Stimulated activated CD4-positive, alpha-beta T cell treated with anti-CD3 and anti-CD28 coated beads, TNF-alpha, amount 100 ng/mL, for 1 hour (primary cell): Measurements from ENCODE around the gene AMIGO3.
"Not testable (repeated sequence)": the region's sequence is repeated elsewhere in the genome, so short reads cannot be mapped to it uniquely, and the experiment has no call there.

Experiments
- DNase-seq, 3 donors: peaks; one replicate each; pipeline ENCODE4 v3.0.0-alpha.2; 2020; ENCODE audit warnings: low read depth in 3 of 3, low spot score in 1 of 3

Gene AMIGO3, protein sequence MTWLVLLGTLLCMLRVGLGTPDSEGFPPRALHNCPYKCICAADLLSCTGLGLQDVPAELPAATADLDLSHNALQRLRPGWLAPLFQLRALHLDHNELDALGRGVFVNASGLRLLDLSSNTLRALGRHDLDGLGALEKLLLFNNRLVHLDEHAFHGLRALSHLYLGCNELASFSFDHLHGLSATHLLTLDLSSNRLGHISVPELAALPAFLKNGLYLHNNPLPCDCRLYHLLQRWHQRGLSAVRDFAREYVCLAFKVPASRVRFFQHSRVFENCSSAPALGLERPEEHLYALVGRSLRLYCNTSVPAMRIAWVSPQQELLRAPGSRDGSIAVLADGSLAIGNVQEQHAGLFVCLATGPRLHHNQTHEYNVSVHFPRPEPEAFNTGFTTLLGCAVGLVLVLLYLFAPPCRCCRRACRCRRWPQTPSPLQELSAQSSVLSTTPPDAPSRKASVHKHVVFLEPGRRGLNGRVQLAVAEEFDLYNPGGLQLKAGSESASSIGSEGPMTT

DNA sequence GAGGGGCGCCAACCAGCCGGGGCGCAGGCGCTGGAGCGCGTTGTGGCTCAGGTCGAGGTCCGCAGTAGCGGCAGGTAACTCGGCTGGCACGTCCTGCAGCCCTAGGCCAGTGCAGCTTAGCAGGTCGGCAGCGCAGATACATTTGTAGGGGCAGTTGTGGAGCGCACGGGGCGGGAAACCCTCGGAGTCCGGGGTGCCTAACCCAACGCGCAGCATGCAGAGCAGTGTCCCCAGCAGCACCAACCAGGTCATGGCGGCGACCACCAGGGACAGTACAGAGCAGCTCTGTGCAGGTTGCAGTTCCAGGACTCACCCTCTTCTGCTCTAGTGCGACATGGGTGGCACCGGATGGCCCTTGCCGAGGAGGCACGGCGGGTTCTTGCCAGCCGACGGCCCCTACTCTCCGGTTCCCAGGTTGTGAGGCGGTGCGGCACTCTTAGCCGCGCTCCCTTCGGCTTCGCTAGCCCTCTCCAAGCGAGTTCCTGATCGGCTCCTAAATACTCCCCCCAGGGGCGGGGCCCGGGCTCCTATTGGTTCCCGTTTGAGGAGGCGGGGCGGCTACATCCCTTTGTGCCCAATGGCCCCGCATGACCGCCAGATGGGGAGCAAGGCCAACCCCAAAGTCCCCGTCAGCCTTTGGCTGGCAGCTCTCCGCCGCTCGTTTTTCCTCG, at the start of gene AMIGO3:
AMIGO3 (minus strand) TSS at position 471 of the 671 bp plus-strand sequence; CDS start at position 252, 219 bp downstream.
- peak; percentile 65 to 86 (median 68) for DNase-seq

DNA sequence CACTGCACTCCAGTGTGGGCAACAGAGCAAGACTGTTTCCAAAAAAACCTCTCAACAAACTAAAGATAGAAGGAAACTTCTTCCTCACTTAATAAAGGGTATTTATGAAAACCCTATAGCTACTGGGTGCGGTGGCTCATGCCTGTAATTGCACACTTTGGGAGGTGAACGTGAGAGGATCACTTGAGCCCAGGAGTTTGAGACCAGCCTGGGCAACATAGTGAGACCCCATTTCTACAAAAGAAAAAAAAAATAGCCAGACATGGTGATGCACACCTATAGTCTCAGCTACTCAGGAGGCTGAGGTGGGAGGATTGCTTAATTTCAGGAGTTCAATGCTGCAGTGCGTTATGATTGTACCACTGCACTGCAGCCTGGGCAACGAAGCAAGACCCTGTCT, 44.5 kb upstream of the AMIGO3 start:
- DNase-seq = no peak

DNA sequence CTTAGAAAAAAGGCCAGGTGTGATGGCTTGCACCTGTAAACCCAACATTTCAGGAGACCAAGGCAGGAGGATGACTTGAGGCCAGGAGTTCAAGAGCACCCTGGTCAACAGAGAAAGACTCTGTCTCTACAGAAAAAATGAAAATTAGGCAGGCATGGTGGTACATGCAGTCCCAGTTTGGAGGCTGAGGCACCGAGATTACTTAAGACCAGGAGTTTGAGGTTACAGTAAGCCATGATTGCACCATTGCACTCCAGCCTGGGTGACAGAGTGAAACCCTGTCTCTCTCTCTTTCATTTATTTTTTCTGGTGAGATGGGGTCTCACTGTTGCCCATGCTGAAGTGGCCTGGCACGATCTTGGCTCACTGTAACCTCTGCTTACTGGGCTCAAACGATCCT, 42.2 kb upstream of the AMIGO3 start:
- DNase-seq = no peak

DNA sequence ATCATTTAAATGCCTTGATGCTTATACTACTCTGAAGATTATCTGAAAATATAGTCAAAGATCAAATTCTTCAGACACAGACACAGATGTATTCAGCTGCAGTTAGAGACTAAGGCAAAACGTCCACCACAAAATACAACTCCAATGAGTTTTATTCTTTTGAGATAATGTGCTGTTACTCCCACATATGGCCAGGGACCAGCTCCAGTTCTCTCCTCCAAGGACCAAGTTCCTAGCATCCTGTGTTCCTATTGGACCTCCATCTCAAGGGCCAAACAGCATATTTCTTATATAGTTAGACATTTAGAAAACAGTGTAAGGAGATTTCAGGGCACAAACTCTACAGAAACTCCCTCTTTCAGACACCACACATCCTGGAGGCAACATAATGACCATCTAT, 39.7 kb upstream of the AMIGO3 start:
- DNase-seq = no peak

DNA sequence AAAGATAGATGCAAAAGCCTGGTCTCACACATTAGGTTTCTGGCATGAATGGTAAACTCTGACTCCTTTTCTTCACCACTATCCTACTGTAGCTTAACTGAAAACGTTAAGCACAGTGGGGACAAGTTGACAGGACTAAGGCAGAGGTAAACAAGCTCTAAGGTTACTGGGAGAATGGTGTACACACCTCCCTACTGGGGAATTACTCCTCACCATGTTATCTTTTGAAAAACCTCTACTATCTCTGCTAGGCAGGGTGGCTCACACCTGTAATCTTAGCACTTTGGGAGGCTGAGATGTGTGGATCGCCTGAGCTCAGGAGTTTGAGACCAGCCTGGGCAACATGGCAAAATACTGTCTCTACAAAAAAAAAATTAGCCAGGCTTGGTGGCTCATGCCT, 37.7 kb upstream of the AMIGO3 start:
- no peak for DNase-seq

DNA sequence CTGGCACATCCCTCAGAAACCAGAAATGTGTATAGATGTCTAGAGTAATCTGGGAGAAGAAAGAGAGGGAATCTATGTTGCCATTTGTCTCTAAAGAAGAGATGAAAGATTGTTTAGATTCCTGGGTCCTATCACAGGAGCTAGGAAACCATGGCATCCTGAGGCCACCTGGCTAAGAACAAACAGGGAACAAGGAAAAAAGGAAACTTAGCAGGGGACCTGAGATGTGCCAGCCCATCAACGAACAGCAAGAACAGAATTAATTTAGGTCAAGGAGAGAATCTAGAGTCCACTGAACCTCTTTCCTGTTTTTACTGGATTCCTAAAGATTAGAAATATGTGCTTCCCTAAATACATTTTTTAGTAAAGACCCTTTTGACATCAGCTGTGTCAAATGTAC, 36.6 kb upstream of the AMIGO3 start:
- no peak for DNase-seq

DNA sequence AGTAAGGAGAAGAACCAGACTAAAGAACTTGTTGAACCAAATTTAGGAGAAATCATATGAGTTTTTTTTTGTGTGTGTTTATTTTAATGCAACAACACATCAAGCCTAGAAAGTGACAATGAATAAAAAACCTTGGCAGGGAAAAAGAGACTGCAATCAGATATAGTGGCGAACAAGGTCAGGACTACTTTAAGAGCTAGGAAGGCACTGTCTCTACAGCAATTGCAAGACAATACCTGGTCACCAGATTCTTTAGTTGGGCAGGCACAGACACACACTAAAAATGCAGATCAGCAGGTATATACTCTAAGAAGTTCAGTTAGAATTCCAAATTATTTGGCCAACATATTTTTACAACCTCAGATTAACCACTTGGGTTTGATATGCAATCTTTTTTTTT, 35.1 kb upstream of the AMIGO3 start:
- no peak for DNase-seq

DNA sequence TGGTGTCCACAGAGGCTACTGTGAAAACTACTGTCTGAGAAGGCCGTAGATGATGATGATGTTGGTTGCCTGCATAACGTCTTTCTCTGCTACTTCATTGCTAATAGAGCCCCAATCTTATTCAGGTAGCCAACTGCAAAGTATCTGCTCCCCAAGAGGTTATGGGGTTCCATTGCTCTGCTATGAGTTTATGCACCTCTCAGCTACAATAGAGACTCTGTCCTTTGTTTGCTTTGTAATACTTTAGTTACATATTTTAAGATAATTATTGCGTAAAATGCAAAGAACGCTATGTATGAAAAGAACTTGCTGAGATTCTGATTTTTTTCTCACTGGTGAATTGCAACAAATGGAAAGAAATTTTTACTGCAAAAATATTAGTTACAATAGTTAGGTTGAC, 32.0 kb upstream of the AMIGO3 start:
- no peak for DNase-seq

DNA sequence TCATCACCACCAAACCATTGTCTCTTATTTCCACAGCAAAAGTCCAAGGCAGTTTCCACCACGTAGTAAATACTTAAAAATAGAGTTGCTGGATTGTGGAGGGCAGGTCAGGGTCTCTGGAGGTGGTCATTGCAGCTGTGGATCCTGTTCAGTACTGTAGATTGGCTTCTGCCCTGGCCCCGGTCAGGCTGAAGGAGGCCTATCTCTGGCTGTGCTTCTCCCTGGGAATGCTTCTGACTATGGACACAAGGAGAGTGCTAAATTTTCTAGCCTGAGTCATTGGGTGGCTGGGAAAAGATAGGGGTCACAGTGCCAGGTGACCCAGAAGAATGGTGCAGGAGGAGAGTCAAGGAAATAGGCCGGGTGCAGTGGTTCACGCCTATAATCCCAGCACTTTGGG, 30.6 kb upstream of the AMIGO3 start:
- no peak for DNase-seq

DNA sequence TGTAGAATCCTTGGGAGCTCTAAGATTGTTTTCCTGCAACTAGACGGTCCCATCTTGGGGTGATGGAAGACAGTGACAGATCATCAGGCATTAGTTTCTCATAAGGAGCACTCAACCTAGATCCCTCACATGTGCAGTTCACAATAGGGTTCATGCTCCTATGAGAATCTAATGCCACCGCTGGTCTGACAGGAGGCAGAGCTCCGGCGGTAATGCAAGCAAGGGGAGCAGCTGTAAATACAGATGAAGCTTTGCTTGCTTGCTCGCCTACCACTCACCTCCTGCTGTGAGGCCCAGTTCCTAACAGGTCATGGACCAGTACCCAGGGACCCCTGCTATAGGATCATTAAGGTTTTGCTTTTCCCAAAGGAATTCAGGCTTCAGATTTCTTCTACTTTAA, 29.4 kb upstream of the AMIGO3 start:
- DNase-seq = not testable (repeated sequence)

DNA sequence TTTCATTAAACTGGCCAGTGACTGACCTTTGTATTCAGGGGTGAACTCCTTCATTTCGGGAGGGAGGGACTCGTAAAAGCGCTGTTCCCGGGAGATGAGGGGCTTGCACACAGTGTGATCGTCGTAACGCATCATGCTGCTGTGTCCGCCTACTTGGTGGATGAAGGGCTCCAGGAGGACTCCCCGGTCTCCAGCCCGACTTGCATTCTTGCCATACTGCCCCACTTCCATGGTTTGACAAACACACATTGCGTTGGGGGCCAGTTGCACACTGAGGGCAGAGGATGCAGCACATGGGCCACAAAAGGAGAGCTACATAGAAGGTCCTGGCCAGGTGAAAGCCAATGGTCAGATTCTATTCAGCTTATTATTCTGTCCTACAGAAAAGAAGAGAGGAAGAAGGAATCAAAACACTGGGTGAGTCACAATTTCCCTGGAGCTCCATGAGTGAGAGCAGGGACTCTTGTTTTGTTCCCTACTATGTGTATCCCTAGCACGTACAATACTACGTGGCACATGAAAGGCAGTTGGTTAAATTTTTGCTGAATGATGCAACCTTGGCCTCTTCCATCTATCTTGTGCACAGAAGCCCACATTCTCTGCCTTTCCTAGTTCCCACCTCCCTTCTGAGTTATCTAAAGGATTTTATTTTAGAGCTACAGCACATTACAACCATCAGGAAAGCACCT, 28.5 kb upstream of the AMIGO3 start:
- DNase-seq = no peak

DNA sequence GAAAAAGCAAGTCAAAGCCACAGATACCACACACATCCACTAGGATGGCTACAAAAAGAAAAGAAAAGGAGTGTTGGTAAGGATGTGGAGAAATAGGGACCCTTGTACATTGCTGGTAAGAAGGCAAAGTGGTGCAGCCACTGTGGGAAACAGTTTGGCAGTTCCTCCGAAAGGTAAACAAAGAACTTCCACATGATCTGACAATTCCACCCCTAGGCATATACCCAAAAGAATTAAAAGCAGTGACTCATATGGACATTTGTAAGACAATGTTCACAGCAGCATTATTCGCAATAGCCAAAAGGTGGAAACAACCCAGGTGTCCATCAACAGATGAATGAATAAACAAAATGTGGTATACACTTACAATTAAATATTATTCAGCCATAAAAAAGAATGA, 26.5 kb upstream of the AMIGO3 start:
- no peak for DNase-seq

DNA sequence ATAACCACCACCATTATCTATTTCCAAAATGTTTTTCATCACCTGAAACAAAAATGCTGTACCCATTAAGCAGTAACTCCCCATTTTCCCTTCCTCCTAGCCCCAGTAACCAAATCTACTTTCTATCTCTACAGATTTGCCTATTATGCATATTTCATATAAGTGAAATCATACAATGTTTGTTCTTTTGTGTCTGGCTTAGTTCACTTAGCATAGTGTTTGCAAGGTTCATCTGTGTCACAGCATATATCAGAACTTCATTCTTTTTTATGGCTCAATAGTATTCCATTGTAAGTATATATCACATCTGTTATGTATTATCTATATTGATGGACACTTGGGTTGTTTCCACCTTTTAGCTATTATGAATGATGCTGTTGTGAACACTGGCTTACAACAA, 20.9 kb upstream of the AMIGO3 start:
- no peak for DNase-seq

DNA sequence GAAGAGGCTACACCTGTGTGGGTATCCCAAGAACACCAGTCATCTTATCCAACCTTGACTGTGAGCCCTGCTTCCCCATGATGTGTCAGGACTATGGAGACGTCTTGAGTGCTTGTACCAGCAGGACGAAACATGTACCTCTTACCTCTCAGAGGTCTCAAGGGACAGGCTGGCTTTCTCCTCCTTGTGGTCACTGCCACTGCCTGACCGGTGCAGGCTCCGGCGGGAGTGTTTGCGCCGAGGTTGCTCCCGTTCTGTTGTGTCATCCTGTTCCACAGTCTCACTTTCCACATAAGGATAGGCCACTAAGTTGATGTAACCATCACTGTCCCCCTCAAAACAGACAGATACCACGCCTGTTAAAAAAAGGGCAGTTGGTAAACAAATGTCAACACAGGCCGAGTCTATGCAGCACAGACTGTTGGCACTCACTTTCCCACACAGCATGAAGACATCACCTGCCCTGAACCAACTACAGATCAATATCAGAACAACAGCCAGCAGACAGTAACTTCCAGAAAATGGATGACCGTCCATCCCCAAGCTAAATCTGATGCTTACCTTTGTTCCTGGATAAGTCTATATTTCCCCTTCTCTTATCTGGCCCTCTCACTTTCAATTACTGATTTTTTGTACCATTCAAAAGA, 18.7 kb upstream of the AMIGO3 start:
- DNase-seq = no peak

DNA sequence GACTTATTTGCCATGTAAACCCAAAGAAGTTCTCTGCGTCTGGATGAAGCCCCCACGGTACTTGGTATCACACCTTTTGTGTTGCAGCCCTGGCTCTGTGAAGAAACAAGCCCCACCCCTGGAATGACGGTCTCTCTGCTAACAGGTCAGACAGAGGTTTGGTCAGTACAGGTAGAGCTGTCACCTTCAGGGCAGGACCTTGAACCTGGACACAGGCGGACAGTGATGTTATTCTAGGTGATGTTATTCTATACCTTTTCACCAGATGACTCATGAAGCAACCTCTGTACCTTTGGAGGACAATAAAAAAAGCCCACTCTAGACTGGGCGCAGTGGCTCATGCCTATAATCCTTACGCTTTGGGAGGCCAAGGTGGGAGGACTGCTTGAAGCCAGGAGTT, 15.3 kb upstream of the AMIGO3 start:
- DNase-seq = no peak

DNA sequence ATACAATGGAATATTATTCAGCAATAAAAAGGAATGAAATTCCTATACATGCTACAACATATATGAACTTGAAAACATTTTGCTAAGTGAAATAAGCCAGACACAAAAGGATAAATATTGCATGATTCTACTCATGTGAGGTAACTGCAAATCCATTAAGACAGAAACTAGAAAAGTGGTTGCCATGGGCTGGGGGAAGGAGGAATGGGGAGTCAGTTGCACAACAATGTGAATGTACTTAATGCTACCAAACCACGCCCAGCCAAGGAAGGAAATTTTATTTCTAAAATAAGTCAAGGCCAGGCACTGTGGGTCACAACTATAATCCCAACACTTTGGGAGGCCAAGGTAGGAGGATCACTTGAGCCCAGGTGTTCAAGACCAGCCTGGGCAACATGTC, 14.1 kb upstream of the AMIGO3 start:
- no peak for DNase-seq

DNA sequence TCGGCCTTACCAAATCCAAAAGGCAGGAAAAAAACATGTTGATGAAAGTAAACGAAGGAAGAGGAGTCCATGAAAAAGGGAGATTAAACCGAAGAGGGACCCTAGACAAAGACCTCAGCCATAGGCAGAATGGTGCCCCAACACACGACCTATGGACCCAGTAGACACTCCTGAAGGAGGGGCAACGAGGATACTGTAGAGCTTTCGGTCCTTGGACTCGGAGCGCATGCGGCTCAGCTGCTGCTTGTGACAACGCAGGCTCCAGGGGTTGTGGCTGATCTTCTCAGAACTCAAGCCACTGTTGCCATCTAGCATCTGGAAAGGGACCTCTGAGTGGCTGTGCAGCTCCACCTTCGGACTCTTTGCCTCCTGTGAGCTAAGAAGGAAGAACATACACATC, 13.1 kb upstream of the AMIGO3 start:
- no peak for DNase-seq

DNA sequence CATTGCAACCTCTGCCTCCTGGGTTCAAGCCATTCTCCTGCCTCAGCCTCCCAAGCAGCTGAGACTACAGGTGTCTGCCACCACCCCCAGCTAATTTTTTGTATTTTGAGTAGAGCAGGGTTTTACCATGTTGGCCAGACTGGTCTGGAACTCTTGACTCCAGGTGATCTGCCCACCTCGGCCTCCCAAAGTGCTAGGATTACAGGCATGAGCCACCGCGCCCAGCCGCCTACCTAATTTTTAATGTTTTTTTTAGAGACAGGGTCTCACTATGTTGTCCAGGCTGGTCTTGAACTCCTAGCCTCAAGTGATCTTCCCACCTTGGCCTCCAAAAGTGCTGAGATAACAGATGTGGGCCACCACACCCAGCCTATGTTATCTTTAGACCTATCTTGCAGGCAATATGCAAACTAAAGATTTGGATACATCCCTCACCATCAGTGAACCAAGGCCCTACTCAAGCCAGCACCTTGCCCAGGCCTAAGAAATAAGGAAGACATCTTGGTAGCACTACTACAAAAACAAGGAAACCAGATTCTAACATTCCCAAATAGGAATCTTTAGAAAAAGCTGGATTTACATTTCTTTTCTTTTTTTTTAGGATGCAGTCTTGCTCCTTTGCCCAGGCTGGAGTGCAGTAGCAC, 10.6 kb upstream of the AMIGO3 start:
- DNase-seq = no peak

DNA sequence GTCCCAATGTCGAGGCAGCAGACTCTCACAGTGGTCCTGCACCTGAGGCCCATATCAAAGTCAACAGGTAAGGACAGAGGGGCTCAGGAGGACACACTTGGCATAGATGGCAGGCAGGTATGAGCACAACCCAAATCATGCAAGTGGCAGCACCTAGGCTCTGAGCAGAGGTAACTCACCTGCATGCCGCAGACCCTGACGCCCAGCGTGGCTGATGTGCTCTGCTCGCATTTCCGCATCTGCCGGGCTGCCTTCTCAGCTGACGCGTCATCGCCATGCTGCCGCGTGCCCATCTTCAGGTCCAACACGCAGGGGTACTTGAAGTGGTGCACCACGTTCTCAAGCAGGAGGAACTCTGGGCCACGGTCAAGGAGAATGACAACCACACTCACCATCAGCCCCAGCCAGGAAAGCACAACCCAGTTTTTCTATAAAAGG, 8.5 kb upstream of the AMIGO3 start:
- no peak for DNase-seq

DNA sequence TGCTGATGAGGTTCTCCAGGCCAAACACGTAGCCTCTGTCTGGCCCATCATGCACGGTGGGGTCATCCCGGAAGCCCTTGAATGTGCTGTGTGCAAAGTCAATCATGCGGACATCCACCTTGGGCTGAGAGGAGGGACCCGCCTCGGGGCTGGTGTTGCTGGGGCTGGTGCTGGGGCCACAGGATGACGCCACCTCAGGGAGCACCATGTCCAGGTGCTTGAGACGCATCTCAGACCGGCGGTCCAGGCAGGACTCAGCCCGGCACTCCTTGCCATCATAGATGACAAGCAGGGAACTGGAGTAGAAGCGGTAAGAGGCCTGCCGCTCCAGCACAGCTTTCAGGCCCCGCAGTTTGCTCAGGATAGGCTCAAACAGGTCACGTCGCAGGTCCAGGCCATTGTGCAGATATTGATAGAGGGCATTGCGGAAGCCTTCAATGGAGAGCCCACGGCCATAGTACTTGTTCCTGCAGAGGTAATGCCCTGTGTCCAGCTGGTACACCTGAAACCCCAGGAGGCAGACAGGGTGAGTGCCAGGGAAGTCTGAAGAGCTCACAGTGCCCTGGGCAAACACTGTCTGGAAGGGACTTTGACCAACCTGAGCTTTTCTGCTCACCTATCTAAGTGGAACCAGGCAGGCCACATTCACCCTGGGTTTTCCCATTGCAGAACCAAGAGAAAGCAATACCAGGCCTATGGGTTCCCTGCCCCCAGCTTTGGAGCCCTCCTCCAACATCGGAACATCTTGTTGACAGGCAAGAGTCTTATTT, 7.9 kb upstream of the AMIGO3 start:
- DNase-seq = no peak
